Panc1 (cell line): Measurements from ENCODE around the gene LRP2. TPM values are rescaled to one million over a fixed set of nuclear protein-coding genes. Genes with fewer than 3 reads are reported as not detected.

Source experiments
- ATAC-seq: fragments of 200-7000 bp; cut with Tn5 transposase; 2 replicates; pipeline ENCODE4 v1.9.1; 2020; ENCODE audit warnings: mild to moderate bottlenecking, moderate library complexity
- BruUV-seq: library from RNA; stranded (reverse); fragments of 400-500 nt; replicated peaks from 2 replicates; lab custom pipeline; 2021; lab: Mats Ljungman, UMichigan
- CTCF ChIA-PET: fragments of 300-600 bp; sonication (Branson Sonifier 250); formaldehyde crosslinking; loops from one replicate; lab custom pipeline; 2022; ENCODE audit warnings: antibody characterized with exemption; lab: Charles Lee
- POLR2A ChIA-PET: fragments of 300-600 bp; sonication (Branson Sonifier 250); formaldehyde crosslinking; loops from one replicate; lab custom pipeline; 2022; ENCODE audit warnings: antibody characterized with exemption; lab: Charles Lee
- DNase-seq: peaks from one replicate; pipeline ENCODE4 v3.0.0-alpha.2; 2010; ENCODE audit warnings: low read depth, low spot score
- H3K27ac ChIP-seq: 2 replicates; pipeline ENCODE4 v1.5.1; 2011; ENCODE audit warnings: mild to moderate bottlenecking, low read length, inconsistent platforms
- H3K27me3 ChIP-seq: fragments of 200-500 bp; sonication (Bioruptor generic); 2 replicates; pipeline ENCODE4 v1.6.0; 2014; ENCODE audit warnings: low read length, inconsistent platforms; ENCODE audit not compliant: control insufficient read depth, insufficient read depth
- H3K36me3 ChIP-seq: fragments of 200-500 bp; sonication (Bioruptor generic); 2 replicates; pipeline ENCODE4 v1.5.1; 2014; ENCODE audit warnings: inconsistent platforms, mild to moderate bottlenecking, low read length, moderate library complexity; ENCODE audit not compliant: control insufficient read depth, insufficient read depth
- H3K4me1 ChIP-seq: 2 replicates; pipeline ENCODE4 v1.5.1; 2011; ENCODE audit warnings: inconsistent platforms, mild to moderate bottlenecking, low read length, moderate library complexity; ENCODE audit not compliant: control insufficient read depth, insufficient read depth
- H3K4me3 ChIP-seq, 2 experiments: 2 replicates each; pipeline ENCODE4 v1.5.1; 2011 to 2012; ENCODE audit warnings: low read depth in 2 of 2, low read length in 2 of 2, mild to moderate bottlenecking in 2 of 2, inconsistent platforms in 1 of 2, moderate library complexity in 1 of 2
- H3K9me3 ChIP-seq: fragments of 200-500 bp; sonication (Bioruptor generic); 2 replicates; pipeline ENCODE4 v1.5.1; 2014; ENCODE audit warnings: low read depth, mild to moderate bottlenecking, inconsistent platforms, low read length, moderate library complexity; ENCODE audit not compliant: control insufficient read depth, insufficient read depth
- CTCF ChIP-seq: fragments of 450-650 bp; IDR thresholded peaks from 2 replicates; pipeline ENCODE4 v1.5.1; 2017; ENCODE audit warnings: mild to moderate bottlenecking
- POLR2AphosphoS5 ChIP-seq: IDR thresholded peaks from 2 replicates; pipeline ENCODE4 v1.6.1; 2012; ENCODE audit warnings: mild to moderate bottlenecking, low read depth, low read length, moderate library complexity
- REST ChIP-seq, 2 experiments: IDR thresholded peaks; 2 replicates each; pipeline ENCODE4 v1.6.1; 2011 to 2012; ENCODE audit warnings: low read depth in 2 of 2, control low read depth in 1 of 2, low read length in 1 of 2, mild to moderate bottlenecking in 1 of 2, moderate library complexity in 1 of 2; ENCODE audit not compliant: insufficient read depth in 1 of 2
- SIN3A ChIP-seq: IDR thresholded peaks from 2 replicates; pipeline ENCODE4 v1.6.1; 2012; ENCODE audit warnings: low read depth, mild to moderate bottlenecking, low read length, moderate library complexity, borderline replicate concordance; ENCODE audit not compliant: insufficient read depth
- TCF7L2 ChIP-seq: IDR thresholded peaks from 2 replicates; pipeline ENCODE4 v1.6.1; 2011; ENCODE audit warnings: mild to moderate bottlenecking, low read depth, low read length, inconsistent platforms
- in situ Hi-C: cut with HindIII; loops from 2 replicates; pipeline ENCODE4 v1.10.0; 2016; ENCODE audit warnings: low sequenced_read_pairs, low pct_unique_long_range_greater_than_20kb
- intact Hi-C: fragments of 100-400 bp; cut with micrococcal nuclease; formaldehyde crosslinking; loops from one replicate; pipeline ENCODE4 v1.10.0; 2022; ENCODE audit not compliant: unreplicated experiment
- total RNA-seq: library from RNA; stranded (reverse); gene quantifications from one replicate; pipeline ENCODE4 v1.2.1, GENCODE V29; 2021; ENCODE audit not compliant: unreplicated experiment

LRP2 gene
- total RNA-seq, 1 experiment from 2014 or later, result 0.10 TPM

- in situ Hi-C loops, result no loop called here
- BruUV-seq, result no TSS peak
- intact Hi-C loops, result no loop called here
- DNase-seq (no peak), ATAC-seq (no peak)
- TF ChIP-seq REST (IDR thresholded peaks at IDR 0.05; ENCODE audit: insufficient read depth in 1 of 2, low read depth in 2 of 2, low read length in 1 of 2) (no peak), POLR2AphosphoS5 (no peak), SIN3A (no peak)
- Histone ChIP-seq H3K36me3 (no peaks in the 10 kb centered on the region), H3K27me3 (no peaks in the 10 kb centered on the region), H3K4me3 (no peak overlapping the region), H3K27ac (no peak overlapping the region), H3K4me1 (no peaks in the 10 kb centered on the region), H3K9me3 (no peaks in the 10 kb centered on the region)
- POLR2A ChIA-PET, result no interaction called here
- CTCF ChIA-PET, result no interaction called here
Measured at GRCh38 chr2:169285531-169286235, 76.7 kb downstream of the LRP2 start.

- Histone ChIP-seq H3K27ac (no peak overlapping the region), H3K4me1 (no peaks in the 10 kb centered on the region), H3K9me3 (no peaks in the 10 kb centered on the region), H3K4me3 (no peak overlapping the region), H3K36me3 (no peaks in the 10 kb centered on the region), H3K27me3 (peaks cover 5% of the 10 kb centered on the region; the same call in 1 of the 2 replicates)
- DNase-seq, result no peak
- in situ Hi-C loops, result no loop called here
- intact Hi-C loops, result no loop called here
- TF ChIP-seq REST (IDR thresholded peaks at IDR 0.05; ENCODE audit: insufficient read depth in 1 of 2, low read depth in 2 of 2, low read length in 1 of 2) (no peak), TCF7L2 (no peak), POLR2AphosphoS5 (no peak), CTCF (no peak), SIN3A (no peak)
- CTCF ChIA-PET, result no interaction called here
- BruUV-seq, result no TSS peak
- ATAC-seq, result no peak
- POLR2A ChIA-PET, result no interaction called here
Measured at GRCh38 chr2:169280502-169280901, 81.8 kb downstream of the LRP2 start.
